IPS-20b (cell line): ENCODE results near the gene MSANTD1.

ENCODE experiments used
- H3K27ac ChIP-seq: one replicate; pipeline ENCODE4 v1.5.1; 2013; ENCODE audit warnings: low read length
- H3K27me3 ChIP-seq: 2 replicates; pipeline ENCODE4 v1.6.1; 2013; ENCODE audit warnings: mild to moderate bottlenecking, low read length, inconsistent platforms; ENCODE audit not compliant: insufficient read depth
- H3K36me3 ChIP-seq: 2 replicates; pipeline ENCODE4 v1.6.1; 2013; ENCODE audit warnings: low read depth, mild to moderate bottlenecking, inconsistent platforms, low read length, moderate library complexity; ENCODE audit not compliant: insufficient read depth
- H3K4me1 ChIP-seq: 2 replicates; pipeline ENCODE4 v1.6.1; 2013; ENCODE audit warnings: mild to moderate bottlenecking, control low read depth, inconsistent platforms, low read length, moderate library complexity; ENCODE audit not compliant: insufficient read depth
- H3K4me3 ChIP-seq: 2 replicates; pipeline ENCODE4 v1.5.1; 2013; ENCODE audit warnings: mild to moderate bottlenecking, low read length, inconsistent platforms
- H3K9ac ChIP-seq: 2 replicates; pipeline ENCODE4 v1.6.1; 2013; ENCODE audit warnings: low read depth, mild to moderate bottlenecking, inconsistent platforms, low read length, moderate library complexity
- H3K9me3 ChIP-seq: 2 replicates; pipeline ENCODE4 v1.6.1; 2013; ENCODE audit warnings: mild to moderate bottlenecking, low read depth, low read length, inconsistent platforms; ENCODE audit not compliant: insufficient read depth

Gene MSANTD1

DNA sequence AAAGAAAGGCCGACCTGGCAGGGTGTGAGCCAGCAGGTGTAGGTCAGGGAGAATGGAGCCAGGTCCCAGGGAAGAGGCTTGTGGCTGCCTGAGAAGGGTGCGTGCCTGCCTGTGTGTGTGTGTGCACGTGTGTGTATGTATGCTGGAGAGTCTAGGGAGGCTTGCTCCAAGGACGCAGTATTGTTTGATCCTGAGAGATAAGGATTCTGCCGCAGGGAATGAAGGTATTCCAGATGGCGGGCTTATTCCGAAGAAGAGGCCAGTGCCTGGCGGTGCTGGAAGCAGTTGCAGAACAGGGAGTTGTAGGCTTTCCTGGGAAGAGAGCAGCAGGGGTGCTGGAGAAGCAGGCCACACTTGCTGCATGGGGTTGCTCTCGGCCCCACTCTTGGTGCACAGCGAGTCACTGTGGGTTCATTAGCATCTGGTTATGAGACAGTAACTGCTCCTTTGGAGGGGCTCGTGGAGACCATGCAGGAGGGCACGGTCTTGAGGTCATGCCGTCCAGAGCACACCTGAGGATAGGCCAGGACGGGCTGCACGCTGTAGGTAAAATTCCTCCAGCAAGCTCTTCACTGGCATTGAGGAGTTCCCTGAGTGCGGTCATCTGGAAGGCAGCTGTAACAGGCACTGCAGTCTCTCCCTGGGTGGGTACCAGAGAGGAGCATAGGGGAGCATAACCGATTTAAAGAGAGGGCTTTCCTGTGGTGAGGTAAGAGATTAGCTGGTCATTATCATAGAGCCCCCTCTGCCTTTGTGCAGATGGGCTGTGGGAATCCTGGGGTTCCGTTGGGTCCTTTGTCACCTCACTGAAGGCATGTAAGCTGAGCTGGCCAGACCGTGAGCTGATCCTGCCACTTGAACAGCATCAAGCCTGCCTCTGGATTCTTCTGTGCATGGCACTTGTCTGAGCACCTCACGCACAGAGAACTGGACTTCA, 29.9 kb upstream of the MSANTD1 start:
- Histone ChIP-seq H3K27me3 (no peaks in the 10 kb centered on the region), H3K9me3 (no peaks in the 10 kb centered on the region), H3K4me1 (no peaks in the 10 kb centered on the region), H3K9ac (no peak overlapping the region), H3K4me3 (no peak overlapping the region), H3K36me3 (peaks cover 96% of the 10 kb centered on the region), H3K27ac (no peak overlapping the region)

- Histone ChIP-seq H3K9me3 (no peaks in the 10 kb centered on the region), H3K27me3 (no peaks in the 10 kb centered on the region), H3K9ac (no peak overlapping the region), H3K4me1 (no peaks in the 10 kb centered on the region), H3K27ac (no peak overlapping the region), H3K4me3 (no peak overlapping the region), H3K36me3 (peaks cover 96% of the 10 kb centered on the region)
These were observed 29.0 kb upstream of the MSANTD1 start for GRCh38 chr4:3219761-3220475.

GRCh38 chr4:3220476-3221183, 28.3 kb upstream of the MSANTD1 start:
- Histone ChIP-seq H3K9ac (no peak overlapping the region), H3K36me3 (peaks cover 96% of the 10 kb centered on the region), H3K9me3 (no peaks in the 10 kb centered on the region), H3K4me1 (no peaks in the 10 kb centered on the region), H3K27me3 (no peaks in the 10 kb centered on the region), H3K4me3 (no peak overlapping the region), H3K27ac (no peak overlapping the region)

- Histone ChIP-seq H3K27me3 (no peaks in the 10 kb centered on the region), H3K9ac (no peak overlapping the region), H3K27ac (no peak overlapping the region), H3K4me3 (no peak overlapping the region), H3K4me1 (no peaks in the 10 kb centered on the region), H3K9me3 (no peaks in the 10 kb centered on the region), H3K36me3 (peaks cover 96% of the 10 kb centered on the region)
These were observed 27.8 kb upstream of the MSANTD1 start for GRCh38 chr4:3221184-3221494.

DNA sequence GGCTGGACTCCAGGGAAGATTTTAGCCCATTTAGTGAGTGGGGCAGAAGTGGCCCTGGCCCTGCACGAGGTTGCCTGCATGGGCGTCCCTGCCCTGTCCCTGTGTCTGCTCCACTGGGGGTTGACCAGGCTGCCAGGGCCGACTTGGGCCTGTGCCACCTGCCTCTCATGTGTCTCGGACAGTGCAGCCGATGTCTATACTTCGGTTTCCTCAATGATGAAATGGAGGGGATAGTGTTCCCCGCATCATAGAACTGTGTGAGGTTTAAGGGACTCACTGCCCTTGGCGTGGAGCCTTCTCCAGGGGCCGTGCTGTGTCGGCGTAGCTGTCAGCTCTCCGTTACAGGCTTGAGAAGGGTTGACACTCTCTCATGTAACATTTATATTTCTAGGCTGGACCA, 27.0 kb upstream of the MSANTD1 start:
- no peak overlapping the region for H3K9ac ChIP-seq
- no peaks in the 10 kb centered on the region for H3K4me1 ChIP-seq
- H3K27me3 ChIP-seq: no peaks in the 10 kb centered on the region
- H3K36me3 ChIP-seq: peaks cover 98% of the 10 kb centered on the region
- H3K4me3 ChIP-seq: no peak overlapping the region
- H3K9me3 ChIP-seq: no peaks in the 10 kb centered on the region
- H3K27ac ChIP-seq: no peak overlapping the region

- H3K27me3 ChIP-seq: no peaks in the 10 kb centered on the region
- no peak overlapping the region for H3K9ac ChIP-seq
These were observed 25.6 kb upstream of the MSANTD1 start for GRCh38 chr4:3223346-3223745.

DNA sequence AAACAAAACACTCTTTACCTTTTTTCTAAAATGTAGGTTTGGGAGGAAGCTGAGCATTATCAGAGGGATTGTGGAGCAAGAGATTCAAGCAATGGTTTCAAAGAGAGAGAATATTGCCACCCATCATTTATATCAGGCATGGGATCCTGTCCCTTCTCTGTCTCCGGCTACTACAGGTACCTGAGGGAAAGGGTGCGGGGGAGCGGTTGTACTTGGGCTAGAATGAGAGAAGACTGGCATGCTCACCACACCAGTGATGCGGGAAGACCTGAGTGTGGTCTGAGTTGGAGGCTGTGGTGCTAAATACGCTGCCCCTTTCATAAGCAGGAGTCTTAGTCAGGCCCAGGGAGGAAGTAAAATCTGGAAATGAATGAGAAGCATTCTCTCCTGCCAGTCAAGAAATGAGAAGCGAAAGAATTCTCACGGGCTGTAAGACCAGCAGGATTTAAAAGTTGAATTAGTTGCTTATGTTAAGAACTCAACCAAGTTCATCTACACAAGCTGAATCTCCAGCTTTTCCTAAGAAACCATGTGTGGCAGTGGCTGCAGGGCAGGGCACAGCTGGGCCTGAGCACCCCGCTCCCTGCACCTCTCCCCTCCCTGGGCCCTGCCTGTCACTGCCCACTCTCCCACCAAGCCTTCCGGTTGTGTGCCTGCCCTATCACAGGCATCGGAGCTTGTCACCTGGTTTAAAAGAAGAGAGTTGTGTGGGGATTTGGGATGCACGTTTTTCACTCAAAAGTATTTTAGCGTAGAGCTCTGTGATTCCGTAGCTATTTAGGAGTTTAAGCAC, 24.8 kb upstream of the MSANTD1 start:
- no peaks in the 10 kb centered on the region for H3K27me3 ChIP-seq
- no peaks in the 10 kb centered on the region for H3K9me3 ChIP-seq
- H3K9ac ChIP-seq: no peak overlapping the region
- peaks cover 91% of the 10 kb centered on the region for H3K36me3 ChIP-seq
- no peak overlapping the region for H3K27ac ChIP-seq
- no peak overlapping the region for H3K4me3 ChIP-seq
- no peaks in the 10 kb centered on the region for H3K4me1 ChIP-seq

More at GRCh38 chr4:3223346-3223745, 25.6 kb upstream of the MSANTD1 start:
- H3K36me3 ChIP-seq: peaks cover 91% of the 10 kb centered on the region
- H3K4me3 ChIP-seq: no peak overlapping the region
- H3K4me1 ChIP-seq: no peaks in the 10 kb centered on the region
- no peaks in the 10 kb centered on the region for H3K9me3 ChIP-seq
- no peak overlapping the region for H3K27ac ChIP-seq

GRCh38 chr4:3225071-3225850, 23.7 kb upstream of the MSANTD1 start:
- H3K27me3 ChIP-seq: no peaks in the 10 kb centered on the region
- no peak overlapping the region for H3K27ac ChIP-seq

GRCh38 chr4:3225936-3226335, 23.0 kb upstream of the MSANTD1 start:
- Histone ChIP-seq H3K36me3 (peaks cover 91% of the 10 kb centered on the region), H3K4me3 (no peak overlapping the region), H3K4me1 (no peaks in the 10 kb centered on the region)

More at GRCh38 chr4:3225071-3225850, 23.7 kb upstream of the MSANTD1 start:
- H3K36me3 ChIP-seq: peaks cover 91% of the 10 kb centered on the region
- no peak overlapping the region for H3K9ac ChIP-seq
- no peaks in the 10 kb centered on the region for H3K4me1 ChIP-seq
- H3K9me3 ChIP-seq: no peaks in the 10 kb centered on the region
- H3K4me3 ChIP-seq: no peak overlapping the region

DNA sequence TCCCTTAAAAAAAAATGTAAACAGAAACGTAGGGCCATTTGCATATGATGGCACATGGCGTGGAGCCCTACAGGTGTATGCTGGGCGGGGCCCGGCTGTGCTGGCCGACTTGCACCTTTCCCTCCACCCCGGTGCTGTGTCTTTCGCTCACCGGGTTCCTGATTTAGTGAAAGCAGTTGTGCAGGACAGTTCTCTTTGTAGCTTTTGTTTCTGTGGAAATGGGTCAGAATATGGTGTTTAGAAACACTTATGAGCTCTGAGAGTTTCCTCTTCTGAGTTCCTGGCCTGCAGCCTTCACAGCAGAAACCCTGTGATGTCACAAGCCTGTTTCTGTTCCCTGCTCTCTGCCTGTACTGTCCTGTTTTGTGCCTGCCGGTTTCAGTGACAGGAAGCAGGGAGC, 22.5 kb upstream of the MSANTD1 start:
- Histone ChIP-seq H3K36me3 (peaks cover 91% of the 10 kb centered on the region), H3K27me3 (no peaks in the 10 kb centered on the region), H3K27ac (no peak overlapping the region), H3K9me3 (no peaks in the 10 kb centered on the region), H3K9ac (no peak overlapping the region), H3K4me1 (no peaks in the 10 kb centered on the region), H3K4me3 (no peak overlapping the region)

More at GRCh38 chr4:3225936-3226335, 23.0 kb upstream of the MSANTD1 start:
- H3K9me3 ChIP-seq: no peaks in the 10 kb centered on the region
- no peak overlapping the region for H3K27ac ChIP-seq
- H3K9ac ChIP-seq: no peak overlapping the region
- no peaks in the 10 kb centered on the region for H3K27me3 ChIP-seq
